Karpas-422 (cell line): ENCODE measurements around the gene EHBP1L1. TPM values are rescaled to one million over a fixed set of nuclear protein-coding genes. Genes with fewer than 3 reads are reported as not detected.

ENCODE experiments used
- DNase-seq: peaks from one replicate; pipeline ENCODE4 v3.0.0-alpha.2; 2015
- H2AFZ ChIP-seq: fragments of 200-600 bp; sonication (generic); 2 replicates; pipeline ENCODE4 v1.6.1; 2014; ENCODE audit warnings: antibody characterized with exemption, low read length, mixed read lengths
- H3K27ac ChIP-seq: fragments of 200-600 bp; sonication (generic); 2 replicates; pipeline ENCODE4 v1.5.1; 2014; ENCODE audit warnings: mild to moderate bottlenecking, low read length, moderate library complexity
- H3K27me3 ChIP-seq: fragments of 200-600 bp; sonication (generic); 2 replicates; pipeline ENCODE4 v1.6.1; 2014; ENCODE audit warnings: low read length, mixed read lengths
- H3K36me3 ChIP-seq: fragments of 200-600 bp; sonication (generic); 2 replicates; pipeline ENCODE4 v1.6.1; 2014; ENCODE audit warnings: low read length, mixed read lengths; ENCODE audit not compliant: insufficient read depth
- H3K4me1 ChIP-seq: fragments of 200-600 bp; sonication (generic); 2 replicates; pipeline ENCODE4 v1.6.1; 2014; ENCODE audit warnings: mild to moderate bottlenecking, low read length, mixed read lengths
- H3K4me2 ChIP-seq: fragments of 200-600 bp; sonication (generic); 2 replicates; pipeline ENCODE4 v1.6.1; 2014; ENCODE audit warnings: low read length, low read depth, mild to moderate bottlenecking; ENCODE audit not compliant: poor library complexity, severe bottlenecking
- H3K4me3 ChIP-seq: fragments of 200-600 bp; sonication (generic); 2 replicates; pipeline ENCODE4 v1.5.1; 2014; ENCODE audit warnings: mild to moderate bottlenecking, antibody characterized with exemption, low read length, mixed read lengths
- H3K79me2 ChIP-seq: fragments of 200-600 bp; sonication (generic); 2 replicates; pipeline ENCODE4 v1.6.1; 2014; ENCODE audit warnings: mild to moderate bottlenecking, low read length, mixed read lengths
- H3K9ac ChIP-seq: fragments of 200-600 bp; sonication (generic); 2 replicates; pipeline ENCODE4 v1.6.0; 2014; ENCODE audit warnings: low read length
- H3K9me2 ChIP-seq: fragments of 200-600 bp; sonication (generic), shearing (Covaris generic); replicated peaks from 2 replicates; pipeline ENCODE4 v1.6.0; 2014; ENCODE audit warnings: mild to moderate bottlenecking, low read length, moderate library complexity; ENCODE audit not compliant: insufficient read depth
- H3K9me3 ChIP-seq: fragments of 300-700, 200-600 bp; sonication (generic); 2 replicates; pipeline ENCODE4 v1.6.1; 2014; ENCODE audit warnings: low read length, mixed read lengths
- H4K20me1 ChIP-seq: fragments of 200-600 bp; sonication (generic); 2 replicates; pipeline ENCODE4 v1.6.1; 2014; ENCODE audit warnings: mild to moderate bottlenecking, antibody characterized with exemption, low read length, low read depth; ENCODE audit not compliant: insufficient read depth
- total RNA-seq: library from RNA; depleted of rRNA; stranded (reverse); fragments of >200 nt; shearing (Covaris generic); gene quantifications from 2 replicates; pipeline ENCODE4 v1.2.3, GENCODE V29; 2014; ENCODE audit warnings: low replicate concordance

The EHBP1L1 gene
- total RNA-seq, 1 experiment from 2014 or later = 19.9 TPM

DNA sequence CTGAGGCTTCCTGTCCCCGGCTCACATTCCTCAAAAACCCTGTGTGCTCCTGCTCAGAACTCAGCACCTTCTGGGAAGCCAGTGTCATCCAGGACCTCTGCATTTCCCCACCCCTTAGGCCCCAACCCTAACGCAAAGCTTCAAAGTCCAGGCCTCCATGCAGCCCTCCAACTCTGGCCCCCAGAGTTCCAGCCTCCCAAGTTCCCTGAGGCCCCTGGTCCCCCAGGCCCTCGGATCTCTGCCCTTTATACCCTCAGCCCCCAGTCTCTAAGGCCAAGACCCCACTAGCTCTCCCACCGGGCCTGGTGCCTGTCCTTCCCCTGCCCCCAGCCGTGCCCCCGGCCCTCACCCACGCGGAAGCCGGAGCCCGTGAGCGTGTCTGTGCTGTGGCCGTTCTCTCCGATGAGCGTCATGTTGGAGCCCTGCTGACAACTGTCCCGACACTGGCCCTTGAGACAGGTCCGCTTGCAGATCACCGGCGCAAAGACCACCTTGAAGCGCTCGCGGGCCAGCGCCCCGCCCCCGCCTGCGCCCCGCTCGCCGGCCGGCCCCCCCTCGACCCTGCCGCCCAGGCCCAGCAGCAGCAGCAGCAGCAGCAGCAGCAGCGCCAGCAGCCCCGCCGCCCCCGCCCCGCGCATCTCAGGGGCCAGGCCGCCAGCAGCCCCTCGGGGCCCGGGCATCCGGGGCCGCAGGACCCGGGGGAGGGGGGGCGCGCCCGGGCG lies 18.4 kb upstream of the EHBP1L1 start:
- no peak overlapping the region for H3K4me3 ChIP-seq
- no peaks in the 10 kb centered on the region for H3K27me3 ChIP-seq
- H3K4me2 ChIP-seq = no peak overlapping the region
- no peak overlapping the region for H3K27ac ChIP-seq
- H3K9me3 ChIP-seq = no peaks in the 10 kb centered on the region
- no peak overlapping the region for H2AFZ ChIP-seq
- H3K9me2 ChIP-seq = no peaks in the 10 kb centered on the region
- no peaks in the 10 kb centered on the region for H3K36me3 ChIP-seq
- no peaks in the 10 kb centered on the region for H3K79me2 ChIP-seq
- no peaks in the 10 kb centered on the region for H4K20me1 ChIP-seq
- DNase-seq = no peak
- peaks cover 19% of the 10 kb centered on the region for H3K4me1 ChIP-seq
- H3K9ac ChIP-seq = no peak overlapping the region

DNA sequence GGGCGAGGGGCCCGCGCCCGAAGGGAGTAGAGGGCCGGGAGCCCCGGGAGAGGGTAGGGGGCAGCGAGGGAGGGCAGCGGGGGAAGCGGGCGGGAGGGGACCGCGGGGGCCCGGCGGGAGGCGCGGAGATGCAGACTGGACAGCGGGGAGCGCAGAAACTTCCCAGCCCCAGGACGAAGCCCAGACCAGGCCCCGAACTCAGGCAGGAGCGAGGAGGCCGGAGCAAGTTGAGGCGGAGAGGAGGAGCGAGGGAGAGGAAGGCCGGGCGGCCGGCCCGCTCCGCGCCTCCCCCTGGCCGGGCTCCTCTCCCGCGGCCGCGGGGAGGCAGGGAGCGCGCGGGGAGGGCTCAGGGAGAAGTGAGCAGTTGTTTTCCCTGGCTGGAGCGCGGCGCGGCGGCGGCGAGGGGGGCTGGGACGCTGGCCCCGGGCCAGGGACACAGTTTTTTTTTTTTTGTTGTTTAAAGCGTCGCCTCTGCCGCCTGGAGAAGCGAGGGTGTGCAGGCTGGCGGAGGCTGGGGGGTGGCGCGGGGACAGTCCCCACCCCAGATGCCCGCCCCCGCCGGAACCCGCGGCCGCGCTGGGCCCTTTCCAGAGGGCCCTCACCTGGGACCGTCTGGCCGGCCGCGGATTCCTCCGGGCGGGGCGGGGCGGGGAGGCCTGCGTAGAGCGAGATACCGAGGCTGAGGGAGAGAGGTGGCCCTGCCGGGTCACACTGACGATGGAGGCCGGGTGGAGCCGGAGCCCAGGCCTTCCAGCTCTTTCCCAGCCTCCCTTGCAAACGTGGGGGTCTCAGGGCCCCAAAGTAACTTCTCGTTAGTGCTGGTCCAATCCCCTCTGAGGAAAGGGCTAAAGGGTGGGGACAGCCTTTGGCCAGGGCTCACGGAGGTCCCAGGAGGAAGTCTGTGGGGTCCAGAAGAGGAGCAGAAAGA lies 17.6 kb upstream of the EHBP1L1 start, which contains the start of gene LTBP3:
TSS of gene LTBP3 (minus strand) at position 358 of the 928 bp plus-strand sequence. CDS start 400 bp downstream, outside the sequence.
- DNase-seq = peak; percentile 56

DNA sequence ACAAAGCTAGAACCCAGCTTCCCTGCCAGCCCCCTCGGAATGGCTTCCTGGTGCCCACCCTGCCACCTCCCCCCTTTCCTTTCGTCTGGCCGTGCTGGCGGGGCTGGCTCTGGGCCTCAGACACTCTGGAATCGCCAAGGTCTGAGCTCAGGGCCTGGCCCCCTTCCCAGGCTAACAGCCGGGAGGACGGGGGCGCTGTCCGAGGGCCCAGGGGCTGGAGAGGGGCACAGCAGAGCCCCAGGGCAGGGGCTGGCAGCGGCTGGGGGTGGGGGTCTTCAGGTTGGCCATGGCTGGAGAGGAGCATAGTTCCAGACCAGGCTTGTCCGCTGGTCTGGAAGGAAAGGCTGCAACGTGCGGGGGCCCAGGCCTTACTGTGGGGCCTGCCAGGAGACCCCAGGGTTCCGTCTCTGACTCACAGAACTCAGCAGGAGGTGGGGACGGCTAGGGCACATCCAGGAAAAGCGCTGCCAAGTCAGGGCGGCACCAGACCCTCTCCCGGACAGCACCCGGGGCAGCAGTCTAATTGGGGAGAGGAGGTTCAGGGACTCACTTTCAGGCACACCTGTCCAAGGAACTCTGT lies 16.8 kb upstream of the EHBP1L1 start:
- no peak overlapping the region for H3K27ac ChIP-seq
- H4K20me1 ChIP-seq = no peaks in the 10 kb centered on the region
- no peak overlapping the region for H2AFZ ChIP-seq
- no peak overlapping the region for H3K4me2 ChIP-seq
- peaks cover 19% of the 10 kb centered on the region for H3K4me1 ChIP-seq
- no peak overlapping the region for H3K4me3 ChIP-seq
- DNase-seq = no peak
- no peaks in the 10 kb centered on the region for H3K9me3 ChIP-seq
- no peaks in the 10 kb centered on the region for H3K79me2 ChIP-seq
- no peaks in the 10 kb centered on the region for H3K9me2 ChIP-seq
- H3K9ac ChIP-seq = no peak overlapping the region
- H3K27me3 ChIP-seq = no peaks in the 10 kb centered on the region
- no peaks in the 10 kb centered on the region for H3K36me3 ChIP-seq

More for the DNA sequence above, 17.6 kb upstream of the EHBP1L1 start, which contains the start of gene LTBP3:
- Histone ChIP-seq H3K4me2 (peak within 1 kb of the TSS; percentile 55), H3K27me3 (no peaks in the 10 kb centered on the region), H4K20me1 (no peaks in the 10 kb centered on the region), H3K36me3 (no peaks in the 10 kb centered on the region), H3K9ac (peak within 1 kb of the TSS; percentile 47), H3K4me3 (peak within 1 kb of the TSS; percentile 43; the same call in 1 of the 2 replicates), H3K4me1 (peaks cover 19% of the 10 kb centered on the region), H2AFZ (no peak within 1 kb of the TSS), H3K79me2 (no peaks in the 10 kb centered on the region), H3K27ac (no peak within 1 kb of the TSS), H3K9me3 (no peaks in the 10 kb centered on the region), H3K9me2 (no peaks in the 10 kb centered on the region)

DNA sequence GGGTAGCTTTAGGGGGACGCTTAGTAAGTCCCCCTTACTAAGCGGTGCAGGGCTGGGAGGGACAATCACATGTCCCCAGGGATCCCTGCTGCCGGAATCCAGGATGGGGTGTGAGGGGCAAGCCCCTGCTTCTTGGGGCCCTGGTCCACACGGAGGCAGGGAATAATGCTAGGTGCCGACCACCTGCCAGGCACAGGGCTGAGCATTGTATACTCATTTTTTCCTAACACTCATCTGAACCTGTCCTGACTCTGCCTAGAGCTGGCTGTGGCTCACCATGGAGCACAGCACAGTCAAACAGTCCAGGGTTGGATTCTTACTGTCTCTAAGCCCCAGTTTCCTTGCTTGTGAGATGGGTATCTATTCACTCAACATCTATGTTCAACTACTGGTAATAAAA lies 16.3 kb upstream of the EHBP1L1 start:
- Histone ChIP-seq H2AFZ (no peak overlapping the region), H3K9me3 (no peaks in the 10 kb centered on the region), H3K4me3 (no peak overlapping the region), H3K9me2 (no peaks in the 10 kb centered on the region), H3K4me1 (peaks cover 19% of the 10 kb centered on the region), H3K4me2 (no peak overlapping the region), H3K36me3 (no peaks in the 10 kb centered on the region), H3K27me3 (no peaks in the 10 kb centered on the region), H4K20me1 (no peaks in the 10 kb centered on the region), H3K79me2 (no peaks in the 10 kb centered on the region), H3K9ac (no peak overlapping the region), H3K27ac (no peak overlapping the region)
- DNase-seq = no peak

DNA sequence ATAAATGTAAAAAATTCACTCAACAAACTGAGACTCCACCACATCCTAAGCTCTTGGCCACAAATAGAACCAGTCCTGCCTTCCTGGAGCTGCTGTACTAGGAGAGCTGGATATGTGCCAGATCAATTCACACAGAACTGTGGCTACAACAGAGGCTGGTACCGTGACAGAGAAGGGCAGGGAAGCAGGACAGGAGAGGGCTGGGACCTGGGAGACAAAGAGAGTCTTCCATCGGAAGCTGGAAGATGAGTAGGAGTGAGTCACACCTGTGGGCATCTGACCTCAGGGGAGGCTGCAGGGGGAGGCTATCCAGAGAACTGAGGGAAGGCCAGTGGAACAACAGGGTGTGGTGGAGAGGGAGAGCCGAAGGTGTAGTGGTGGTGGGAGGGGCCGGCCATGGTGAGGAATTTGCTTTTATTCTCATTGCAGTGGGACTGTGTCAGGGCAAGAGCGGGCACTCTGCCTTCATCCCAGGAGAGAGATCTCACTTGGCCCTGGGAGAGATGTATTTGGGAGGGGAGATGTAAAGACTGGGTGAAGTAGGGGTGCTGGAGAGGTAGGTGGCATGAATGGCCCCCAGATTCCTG lies 15.8 kb upstream of the EHBP1L1 start:
- Histone ChIP-seq H2AFZ (no peak overlapping the region), H3K27ac (no peak overlapping the region), H3K79me2 (no peaks in the 10 kb centered on the region), H3K4me1 (peaks cover 19% of the 10 kb centered on the region), H3K9ac (no peak overlapping the region), H3K4me3 (no peak overlapping the region), H3K9me3 (no peaks in the 10 kb centered on the region), H3K9me2 (no peaks in the 10 kb centered on the region), H3K27me3 (no peaks in the 10 kb centered on the region), H4K20me1 (no peaks in the 10 kb centered on the region), H3K36me3 (no peaks in the 10 kb centered on the region), H3K4me2 (no peak overlapping the region)
- DNase-seq = no peak

DNA sequence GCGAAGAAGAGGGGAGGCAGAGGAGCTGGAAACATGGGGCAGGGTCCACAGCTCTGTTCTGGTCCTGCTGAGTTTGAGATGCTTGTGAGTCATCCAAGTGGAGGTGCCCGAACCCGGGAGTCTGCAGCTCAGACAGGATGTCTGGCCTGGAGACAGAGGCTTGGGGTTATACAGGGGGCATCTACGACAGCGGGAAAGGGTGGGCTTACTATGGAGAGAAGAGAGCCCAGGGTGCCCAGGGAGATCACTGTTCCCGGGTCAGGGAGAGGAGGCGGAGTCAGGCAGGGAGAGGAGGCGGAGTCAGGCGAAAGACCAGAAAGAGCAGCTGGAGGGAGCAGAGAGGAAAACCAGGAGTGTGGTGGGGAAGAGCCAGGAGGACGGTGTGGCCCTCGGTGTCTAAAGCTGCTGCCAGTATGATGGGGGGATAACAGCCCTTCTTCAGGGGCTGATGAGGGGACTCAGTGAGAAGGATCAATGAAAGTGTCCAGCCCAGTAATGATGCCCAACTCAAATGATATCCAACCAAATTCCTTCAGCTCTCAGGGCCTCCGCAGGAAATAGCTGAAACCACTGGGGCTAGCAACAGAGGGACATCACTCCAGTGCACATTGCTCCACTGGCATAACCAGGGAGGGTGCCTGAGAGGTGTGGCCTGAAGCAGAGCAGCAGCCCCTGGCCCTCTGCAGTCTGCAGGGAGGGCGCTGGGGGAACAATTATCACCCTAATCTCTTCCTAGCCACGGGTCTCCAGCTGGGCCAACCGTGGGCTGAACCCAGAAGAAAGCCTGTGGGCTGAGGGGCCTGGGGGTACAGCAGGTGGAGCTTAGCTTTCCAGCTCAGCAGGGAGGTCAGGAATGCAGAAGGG lies 15.1 kb upstream of the EHBP1L1 start:
- H3K9me3 ChIP-seq = no peaks in the 10 kb centered on the region
- H3K27me3 ChIP-seq = no peaks in the 10 kb centered on the region
- no peak for DNase-seq
- peaks cover 22% of the 10 kb centered on the region for H3K4me1 ChIP-seq
- no peaks in the 10 kb centered on the region for H3K36me3 ChIP-seq
- H3K4me3 ChIP-seq = no peak overlapping the region
- H3K9ac ChIP-seq = peak overlapping the region; percentile 17; the same call in 1 of the 2 replicates
- no peaks in the 10 kb centered on the region for H3K79me2 ChIP-seq
- H2AFZ ChIP-seq = no peak overlapping the region
- H4K20me1 ChIP-seq = no peaks in the 10 kb centered on the region
- H3K27ac ChIP-seq = no peak overlapping the region
- H3K9me2 ChIP-seq = no peaks in the 10 kb centered on the region
- H3K4me2 ChIP-seq = no peak overlapping the region

DNA sequence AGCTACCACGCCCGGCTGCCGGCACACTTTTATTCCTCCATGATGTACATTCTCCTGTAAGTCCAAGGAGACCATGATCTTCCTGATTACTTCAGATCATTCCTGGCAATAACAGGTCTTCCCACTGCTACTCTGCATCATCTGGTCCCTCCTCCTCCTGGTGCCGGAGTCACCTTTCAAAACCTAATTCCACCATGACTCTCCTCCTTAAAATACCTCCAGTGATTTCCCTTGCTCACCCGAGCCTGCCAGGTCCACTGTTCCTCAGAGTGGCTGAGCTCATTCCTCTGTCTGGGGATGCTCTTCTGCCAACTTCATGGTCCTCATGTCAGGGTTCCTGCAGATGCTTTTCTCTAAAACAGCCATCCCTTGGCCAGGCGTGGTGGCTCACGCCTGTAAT lies 13.8 kb upstream of the EHBP1L1 start:
- no peaks in the 10 kb centered on the region for H3K79me2 ChIP-seq
- no peak overlapping the region for H3K4me2 ChIP-seq
- peaks cover 34% of the 10 kb centered on the region for H3K4me1 ChIP-seq
- no peak for DNase-seq
- H3K36me3 ChIP-seq = no peaks in the 10 kb centered on the region
- no peaks in the 10 kb centered on the region for H4K20me1 ChIP-seq
- H3K27me3 ChIP-seq = no peaks in the 10 kb centered on the region
- no peak overlapping the region for H2AFZ ChIP-seq
- no peaks in the 10 kb centered on the region for H3K9me2 ChIP-seq
- H3K4me3 ChIP-seq = no peak overlapping the region
- H3K27ac ChIP-seq = no peak overlapping the region
- H3K9ac ChIP-seq = no peak overlapping the region
- no peaks in the 10 kb centered on the region for H3K9me3 ChIP-seq
